GM18867 (cell line): ENCODE data around the gene SLC22A12.
"Not testable (repeated sequence)": the region's sequence is repeated elsewhere in the genome, so short reads cannot be mapped to it uniquely, and the experiment has no call there.

Experiments used
- ATAC-seq: cut with Tn5 transposase; IDR thresholded peaks from one replicate; pipeline ENCODE4 v1.9.1; 2021; ENCODE audit warnings: mild to moderate bottlenecking, moderate library complexity; ENCODE audit not compliant: unreplicated experiment

Gene SLC22A12

DNA sequence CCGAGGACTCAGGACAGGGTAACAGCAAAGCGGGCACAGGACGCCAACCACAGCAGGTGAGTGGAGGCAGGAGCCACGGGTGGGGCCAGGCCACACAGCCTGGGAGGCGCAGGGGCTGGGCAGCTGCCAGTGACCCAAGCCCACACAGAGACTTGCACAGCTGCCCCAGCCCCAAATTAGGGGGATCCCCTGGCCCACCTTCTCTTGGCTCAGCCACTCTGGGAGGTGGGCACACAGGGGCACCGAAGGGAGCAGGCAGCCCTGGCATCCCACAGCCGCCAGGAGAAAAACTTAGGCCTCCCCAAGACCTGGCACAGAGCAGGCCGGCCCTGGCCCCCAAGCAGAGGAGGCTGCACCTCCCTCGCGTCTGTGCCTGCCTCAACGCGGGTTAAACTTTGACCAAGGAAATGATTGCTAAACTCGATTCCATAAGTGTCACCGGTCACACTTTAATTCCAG, at the start of gene SLC22A12:
Gene SLC22A12, plus strand, starts transcription at position 458 of the 459 bp plus-strand sequence. CDS start 337 bp downstream, outside the sequence.
- ATAC-seq = no peak

DNA sequence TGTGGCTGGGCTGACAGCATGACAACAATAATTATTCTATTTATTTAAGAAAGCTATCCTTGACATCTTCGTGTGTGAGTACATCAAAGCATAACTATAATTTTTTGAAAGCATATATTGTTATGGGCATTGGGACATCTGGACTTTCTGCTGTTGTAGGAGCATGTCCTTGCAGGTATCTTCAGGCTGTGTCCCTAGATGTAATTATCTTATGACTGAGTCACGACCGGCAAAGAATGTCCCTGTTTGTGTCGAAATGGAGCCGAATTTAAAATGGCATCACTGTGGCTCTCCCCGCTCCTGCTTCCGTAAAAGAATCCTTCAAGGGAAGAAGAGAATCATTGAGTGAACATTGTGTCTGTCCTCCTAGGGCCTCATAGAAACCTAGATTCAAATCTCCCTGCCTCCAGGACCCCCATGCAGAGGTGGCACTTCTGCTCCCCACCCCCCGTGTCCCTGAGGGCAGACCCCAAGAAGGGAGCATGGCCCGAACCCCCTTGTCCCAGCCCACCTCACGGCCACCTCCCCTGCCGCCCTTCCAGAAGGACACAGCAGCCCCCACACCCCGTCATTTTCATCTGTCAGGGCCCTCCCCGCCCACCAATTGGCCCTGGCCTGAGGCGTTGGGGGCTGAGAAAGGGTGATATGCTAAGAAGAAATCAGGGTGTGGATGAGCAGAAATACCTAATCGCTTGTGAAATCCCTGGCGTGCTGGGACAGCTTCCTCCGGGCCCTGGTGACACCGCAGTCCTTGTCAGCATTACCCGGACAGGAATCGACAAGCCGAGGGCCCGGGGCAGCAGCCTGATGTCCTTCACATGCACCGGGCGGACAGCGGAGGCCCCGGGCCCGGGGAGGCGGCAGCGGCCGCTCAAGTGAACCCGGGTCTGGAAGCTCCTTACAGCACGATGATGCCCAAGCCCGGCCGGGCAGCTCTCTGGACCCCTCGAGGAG, 48.6 kb upstream of the SLC22A12 start:
- ATAC-seq = no peak

DNA sequence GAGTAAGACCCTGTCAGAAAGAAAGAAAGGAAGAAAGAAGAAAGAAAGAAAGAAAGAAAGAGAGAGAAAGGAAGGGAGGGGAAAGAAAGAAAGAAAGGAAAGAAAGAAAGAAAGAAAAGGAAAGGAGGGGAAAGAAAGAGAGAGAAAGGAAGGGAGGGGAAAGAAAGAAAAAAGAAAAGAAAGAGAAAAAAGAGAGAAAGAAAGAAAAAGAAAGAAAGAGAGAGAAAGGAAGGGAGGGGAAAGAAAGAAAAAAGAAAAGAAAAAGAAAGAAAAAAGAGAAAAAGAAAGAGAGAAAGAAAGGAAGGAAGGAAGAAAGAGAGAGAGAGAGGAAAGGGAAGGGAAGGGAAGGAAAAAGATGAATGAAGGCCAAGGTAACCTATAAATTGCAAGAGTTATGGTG, 47.2 kb upstream of the SLC22A12 start:
- ATAC-seq = no peak

DNA sequence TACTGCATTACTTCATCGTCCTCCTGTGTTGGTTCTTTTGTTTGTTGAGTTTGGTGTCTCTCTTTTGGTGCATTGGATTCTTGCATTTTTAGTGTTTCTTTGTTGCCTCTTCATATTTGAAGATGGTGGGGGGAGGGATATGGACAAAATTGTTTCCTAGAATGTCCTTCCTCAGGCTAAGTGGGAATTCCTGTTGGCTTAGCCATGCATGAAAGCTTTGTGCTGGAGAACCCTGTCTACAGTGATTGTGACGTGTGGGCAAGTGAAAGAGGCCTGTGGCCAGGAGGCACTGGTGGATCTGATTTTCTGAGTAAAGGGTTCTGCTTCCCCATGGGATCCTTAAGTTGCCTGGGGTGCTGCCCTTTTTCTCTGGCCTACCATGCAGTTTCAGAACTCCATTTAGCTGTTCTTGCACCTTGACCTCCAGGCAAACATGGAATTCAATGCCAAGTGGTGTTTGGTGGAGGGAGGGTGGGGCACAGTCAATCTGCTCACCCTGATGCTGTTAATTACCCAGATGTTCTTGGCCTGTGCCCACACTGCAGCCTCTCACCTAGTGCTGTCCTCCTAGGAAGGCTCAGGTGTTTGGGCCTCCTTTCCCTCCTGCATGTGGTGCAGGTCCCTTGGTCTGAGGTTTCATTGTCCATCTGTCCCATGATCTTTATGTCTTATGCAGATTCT, 46.3 kb upstream of the SLC22A12 start:
- no peak for ATAC-seq

DNA sequence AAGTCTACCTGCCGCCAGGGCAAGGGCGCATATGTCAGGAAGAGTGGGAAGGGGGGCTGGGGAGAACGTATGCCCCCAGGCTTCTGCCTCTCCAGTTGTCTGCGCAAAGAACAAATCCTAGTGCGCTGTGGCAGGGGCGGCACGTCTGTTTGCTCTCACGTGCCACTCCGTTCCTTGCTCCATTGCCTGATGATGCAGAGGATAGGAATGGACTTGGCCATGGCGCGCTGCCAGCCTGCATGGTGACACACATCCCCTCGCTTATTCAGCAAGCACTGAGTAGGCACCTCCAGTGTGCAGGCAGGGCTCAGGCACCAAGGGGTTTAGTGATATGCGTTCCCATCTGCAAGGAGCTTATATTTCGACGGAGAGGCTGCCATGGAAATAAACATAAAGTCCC, 45.4 kb upstream of the SLC22A12 start:
- ATAC-seq = no peak

DNA sequence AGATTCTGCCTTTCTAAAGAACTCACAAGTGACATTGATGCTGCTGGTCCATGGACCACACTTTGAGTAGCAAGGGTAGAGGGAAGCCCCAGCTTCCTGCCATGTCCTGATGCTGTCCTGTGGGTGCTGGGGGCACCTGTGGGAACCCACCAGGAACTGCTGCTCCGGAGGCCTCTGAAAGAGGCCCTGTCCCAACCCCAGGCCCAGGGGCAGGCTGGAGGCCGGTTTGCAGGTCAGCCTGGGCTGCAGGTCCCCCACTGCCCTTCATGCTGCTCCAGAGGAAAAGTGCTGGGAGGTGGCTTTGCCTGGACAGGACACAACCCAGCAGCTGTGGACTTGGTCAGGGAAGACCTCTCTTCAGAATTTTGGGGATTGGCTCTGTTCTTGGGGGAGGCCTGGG, 44.8 kb upstream of the SLC22A12 start:
- ATAC-seq = no peak

DNA sequence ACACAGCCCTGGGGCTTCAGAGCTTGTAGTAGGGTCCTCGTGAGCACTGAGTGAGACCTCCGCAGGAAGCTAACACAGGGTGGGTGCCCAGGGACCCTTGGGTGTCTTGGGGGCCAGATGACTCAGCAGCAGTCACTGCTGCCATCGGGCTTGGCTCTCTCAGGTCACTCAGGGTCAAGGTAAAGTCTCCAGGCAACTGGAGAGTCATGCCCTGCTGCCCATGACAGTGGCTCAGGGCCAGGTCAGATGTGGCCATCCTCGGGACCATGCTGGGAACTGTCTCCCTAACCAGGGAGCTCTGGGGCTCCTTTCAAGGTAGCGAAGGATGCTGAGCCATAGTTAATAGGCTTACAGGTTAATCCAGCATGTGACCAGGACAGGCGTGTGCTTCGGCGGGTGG, 44.4 kb upstream of the SLC22A12 start:
- ATAC-seq = no peak

DNA sequence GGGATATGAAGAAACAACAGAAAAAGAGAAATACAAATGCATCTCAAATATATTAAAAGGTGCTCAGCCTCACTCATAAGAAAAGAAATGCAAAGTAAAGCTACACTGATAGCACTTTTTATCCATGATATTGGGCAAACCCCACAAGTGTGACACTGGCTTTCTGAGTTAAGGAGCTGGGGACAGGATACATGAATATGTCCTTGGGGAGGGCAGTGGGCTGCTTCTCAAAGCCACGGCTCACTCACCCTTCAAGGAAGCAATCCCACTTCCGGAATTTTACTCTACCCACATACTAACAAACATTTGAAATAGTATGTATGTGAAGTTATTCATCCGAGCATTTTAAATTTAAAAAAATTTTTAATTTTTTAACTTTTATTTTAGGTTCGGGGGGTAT, 41.1 kb upstream of the SLC22A12 start:
- no peak for ATAC-seq

DNA sequence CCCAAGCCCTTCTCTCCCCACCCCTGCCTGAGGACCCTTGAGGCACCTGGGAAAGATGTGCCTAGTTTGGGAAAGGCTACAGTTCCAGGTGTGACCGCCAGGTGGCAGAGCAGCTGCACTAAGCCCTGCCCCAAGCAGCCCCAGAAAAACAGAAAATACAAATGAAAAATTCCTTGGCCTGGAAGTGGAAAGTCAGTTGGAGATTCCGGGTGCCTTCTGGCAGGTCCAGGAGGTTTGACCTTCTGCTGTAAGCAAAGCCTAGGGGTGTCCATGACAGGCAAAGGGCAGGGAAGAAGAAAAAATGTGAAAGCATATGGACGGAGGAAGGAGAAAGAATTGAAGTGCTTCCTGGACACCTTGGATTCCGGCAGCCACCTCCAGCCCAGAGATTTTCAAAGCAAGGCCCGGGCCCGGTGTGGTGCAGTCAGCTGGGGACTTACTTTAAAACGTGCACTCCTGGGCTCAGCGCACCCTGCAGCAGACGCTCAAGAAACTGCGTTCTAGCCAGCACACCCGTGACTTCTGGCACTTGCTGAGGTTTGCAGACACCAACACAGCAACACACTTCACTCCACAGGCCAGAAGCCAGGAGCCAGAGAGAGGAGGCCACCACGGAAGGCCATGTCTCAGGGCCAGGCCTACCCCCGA, 37.3 kb upstream of the SLC22A12 start:
- no peak for ATAC-seq

DNA sequence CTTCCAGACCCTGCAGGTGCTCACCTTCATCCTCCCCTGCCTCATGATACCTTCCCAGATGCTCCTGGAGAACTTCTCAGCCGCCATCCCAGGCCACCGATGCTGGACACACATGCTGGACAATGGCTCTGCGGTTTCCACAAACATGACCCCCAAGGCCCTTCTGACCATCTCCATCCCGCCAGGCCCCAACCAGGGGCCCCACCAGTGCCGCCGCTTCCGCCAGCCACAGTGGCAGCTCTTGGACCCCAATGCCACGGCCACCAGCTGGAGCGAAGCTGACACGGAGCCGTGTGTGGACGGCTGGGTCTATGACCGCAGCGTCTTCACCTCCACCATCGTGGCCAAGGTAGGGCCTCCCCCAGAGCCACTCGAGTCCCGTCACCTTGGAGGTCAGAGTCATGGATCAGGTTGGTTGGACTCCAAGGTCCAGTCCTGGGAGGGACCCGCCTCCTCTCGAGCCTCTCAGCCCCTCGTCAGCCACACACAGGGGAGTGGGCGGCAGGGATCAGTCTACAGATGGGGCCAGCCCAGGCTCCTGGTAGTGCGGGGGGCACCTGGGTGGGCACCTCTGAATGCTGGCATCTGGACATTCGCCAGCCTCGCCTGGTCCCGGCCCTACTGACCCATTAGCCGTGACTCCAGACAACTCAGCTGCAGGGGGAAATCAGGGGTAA, 34.8 kb upstream of the SLC22A12 start:
- ATAC-seq = no peak

DNA sequence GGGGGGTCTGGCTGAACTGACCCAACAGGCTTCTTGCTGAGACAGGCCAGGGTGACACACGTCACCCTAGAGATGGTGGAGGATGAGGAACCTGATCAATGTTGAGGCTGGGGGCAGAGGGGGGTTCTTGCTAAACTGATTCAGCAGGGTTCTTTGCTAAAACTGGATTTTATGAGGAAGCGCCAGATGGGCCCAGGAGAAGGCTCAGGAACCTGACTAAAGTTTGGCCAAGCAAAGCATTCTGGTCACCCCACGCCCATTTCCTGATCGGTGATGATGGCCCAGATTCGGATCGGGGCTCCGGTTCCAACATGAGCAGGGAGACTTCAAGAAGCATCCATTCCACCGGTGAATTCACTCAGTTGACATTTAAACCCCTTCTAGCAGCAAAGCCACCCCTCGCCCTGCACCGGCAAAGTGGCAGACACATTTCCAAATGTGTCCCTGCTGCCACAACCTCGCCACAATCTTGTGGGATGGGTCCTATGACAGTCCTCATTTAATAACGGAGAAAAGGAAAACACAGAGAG, 34.2 kb upstream of the SLC22A12 start:
- ATAC-seq = no peak

DNA sequence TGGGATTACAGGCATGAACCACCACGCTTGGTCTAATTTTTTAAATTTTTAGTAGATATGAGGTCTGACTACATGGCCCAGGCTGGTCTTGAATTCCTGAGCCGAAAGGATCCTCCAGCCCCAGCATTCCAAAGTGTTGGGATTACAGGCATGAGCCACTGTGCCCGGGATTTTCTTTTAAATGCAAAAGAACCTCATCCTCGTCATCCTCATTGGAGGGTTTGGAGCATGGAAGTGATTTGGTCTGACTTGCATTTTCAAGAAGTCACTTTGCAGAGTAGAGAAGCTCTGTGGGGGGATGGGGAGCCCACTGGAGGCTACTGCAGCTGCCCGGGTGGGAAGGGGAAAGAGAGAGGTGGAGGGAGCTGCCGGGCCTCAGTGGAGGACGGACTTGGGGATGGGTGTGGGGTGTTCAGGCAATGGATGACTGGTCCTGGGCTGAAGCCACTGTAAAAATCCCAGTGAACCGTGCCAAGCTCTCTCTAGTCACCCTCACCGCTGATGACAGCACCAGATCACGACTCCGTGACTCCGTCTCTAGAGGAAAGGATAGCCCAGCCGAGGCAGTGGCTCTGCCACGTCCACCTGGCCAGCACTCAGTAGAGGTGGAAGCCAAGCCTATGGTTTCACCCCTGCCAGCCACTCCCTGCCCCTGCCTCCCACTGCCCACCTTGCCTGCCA, 32.8 kb upstream of the SLC22A12 start:
- ATAC-seq = no peak

DNA sequence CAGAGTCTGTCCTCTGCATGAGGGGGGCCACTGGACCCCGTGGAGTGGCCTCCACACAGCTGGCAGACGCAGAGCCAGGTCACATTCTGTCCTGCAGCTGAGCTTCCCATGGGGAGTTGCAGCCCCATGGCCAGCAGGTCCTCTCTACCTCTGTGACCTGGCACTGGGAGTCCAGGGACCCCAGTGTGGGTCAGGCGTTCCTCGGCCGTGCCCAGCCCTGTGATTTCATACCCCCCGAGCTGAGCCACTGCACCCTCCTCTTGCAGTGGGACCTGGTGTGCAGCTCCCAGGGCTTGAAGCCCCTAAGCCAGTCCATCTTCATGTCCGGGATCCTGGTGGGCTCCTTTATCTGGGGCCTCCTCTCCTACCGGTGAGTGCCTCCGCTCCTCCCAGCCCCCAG, 32.2 kb upstream of the SLC22A12 start:
- ATAC-seq = no peak

DNA sequence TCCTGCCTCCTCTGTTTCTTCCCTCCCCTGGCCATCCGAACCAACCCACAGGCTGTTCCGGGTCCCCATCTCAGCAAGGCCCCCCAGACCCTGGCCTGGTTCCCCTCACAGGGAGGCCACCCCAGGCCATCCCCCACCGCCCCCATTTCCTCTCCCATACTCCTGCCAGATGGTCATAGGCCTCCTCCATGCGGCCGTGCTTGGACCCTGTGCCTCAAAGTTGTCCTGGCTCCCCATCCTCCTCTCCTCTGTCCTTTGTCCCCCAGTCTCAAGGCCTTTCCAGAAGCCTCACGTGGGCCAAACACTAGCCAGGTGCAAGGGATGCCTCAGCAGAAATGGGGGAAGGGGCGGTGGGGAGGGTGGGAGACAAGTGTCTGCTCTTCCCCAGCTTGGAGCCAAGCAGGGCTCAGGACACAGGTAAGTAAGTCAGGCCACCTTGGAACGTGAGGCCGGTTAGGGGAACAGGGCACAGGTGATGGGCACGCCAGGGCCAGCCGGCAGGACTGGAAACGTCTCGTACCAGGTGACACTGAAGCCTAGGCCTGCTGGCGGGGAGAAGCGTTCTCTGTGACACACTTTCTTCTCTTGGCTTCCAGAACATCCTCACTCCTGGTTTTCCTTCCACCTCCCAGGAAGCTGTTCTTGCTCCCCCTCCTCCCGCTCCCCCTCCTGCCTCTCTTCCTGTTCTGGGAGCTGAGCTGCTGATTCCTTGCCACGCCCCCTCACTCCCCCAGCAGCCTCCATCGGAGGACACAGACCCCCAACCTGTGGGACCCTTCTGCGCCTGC, 31.5 kb upstream of the SLC22A12 start:
- ATAC-seq = no peak

DNA sequence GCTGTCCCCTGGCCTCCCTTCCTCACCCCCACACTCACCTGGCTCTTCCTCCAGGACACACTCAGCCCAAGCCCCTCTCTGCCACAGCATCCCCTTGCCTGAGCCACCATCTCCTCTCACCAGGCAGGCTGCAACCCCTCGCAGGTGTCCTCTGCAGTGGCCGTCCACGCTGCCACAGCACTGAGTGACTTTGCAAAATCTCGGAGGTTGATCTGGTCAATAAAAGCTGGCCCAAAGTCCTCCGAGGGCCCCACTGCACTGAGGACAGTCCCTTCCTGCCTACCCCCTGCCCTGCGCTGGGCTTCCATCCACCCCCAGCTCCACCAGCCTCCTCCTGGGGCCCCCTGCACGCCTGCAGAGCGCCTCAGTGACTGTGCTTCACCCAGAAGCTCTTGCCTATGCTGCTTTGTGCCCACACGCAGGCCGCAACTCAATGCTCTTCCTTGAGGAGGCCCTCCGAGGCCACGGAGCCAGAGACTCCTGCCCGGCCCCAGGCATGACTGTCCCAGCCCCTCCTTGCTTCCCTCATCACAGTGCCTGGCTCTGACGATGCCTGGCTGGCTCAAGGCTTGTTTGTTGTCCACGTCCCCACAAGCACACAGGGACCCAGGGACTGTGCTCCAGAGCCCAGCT, 30.8 kb upstream of the SLC22A12 start:
- no peak for ATAC-seq

DNA sequence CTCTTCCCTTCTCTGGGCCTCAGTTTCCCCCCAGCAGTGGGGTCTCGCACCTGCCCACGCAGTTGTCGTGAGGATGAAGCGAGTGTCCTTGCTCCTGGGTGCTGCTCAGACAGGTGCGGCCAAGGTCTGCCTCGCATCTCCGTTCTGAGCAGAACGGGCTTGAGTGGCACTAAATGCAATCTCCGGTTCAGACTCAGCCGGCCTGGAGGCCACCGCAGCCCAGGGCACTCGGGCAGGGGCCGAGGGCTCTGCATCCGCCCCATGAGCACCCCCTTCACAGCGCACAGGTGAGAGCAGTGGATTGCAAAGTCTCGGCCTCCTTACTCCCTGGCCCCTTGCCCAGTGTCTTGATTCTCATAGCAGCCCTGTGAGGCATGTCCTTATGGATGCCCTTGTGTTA, 30.1 kb upstream of the SLC22A12 start:
- no peak for ATAC-seq

DNA sequence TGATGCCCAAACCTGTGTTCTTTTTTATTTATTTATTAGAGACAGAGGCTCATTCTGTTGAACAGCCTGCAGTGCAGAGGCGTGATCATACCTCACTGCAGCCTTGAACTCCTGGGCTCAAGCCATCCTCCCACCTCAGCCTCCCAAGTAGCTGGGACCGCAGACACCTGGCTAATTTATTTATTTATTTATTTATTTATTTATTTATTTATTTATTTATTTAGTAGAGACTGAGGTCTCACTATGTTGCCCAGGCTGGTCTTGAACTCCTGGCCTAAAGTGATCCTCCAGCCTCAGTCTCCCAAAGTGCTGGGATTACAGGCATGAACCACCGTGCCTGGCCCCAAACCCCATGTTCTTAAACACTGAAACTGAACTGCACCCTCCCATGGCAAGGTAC, 29.6 kb upstream of the SLC22A12 start:
- not testable (repeated sequence) for ATAC-seq

DNA sequence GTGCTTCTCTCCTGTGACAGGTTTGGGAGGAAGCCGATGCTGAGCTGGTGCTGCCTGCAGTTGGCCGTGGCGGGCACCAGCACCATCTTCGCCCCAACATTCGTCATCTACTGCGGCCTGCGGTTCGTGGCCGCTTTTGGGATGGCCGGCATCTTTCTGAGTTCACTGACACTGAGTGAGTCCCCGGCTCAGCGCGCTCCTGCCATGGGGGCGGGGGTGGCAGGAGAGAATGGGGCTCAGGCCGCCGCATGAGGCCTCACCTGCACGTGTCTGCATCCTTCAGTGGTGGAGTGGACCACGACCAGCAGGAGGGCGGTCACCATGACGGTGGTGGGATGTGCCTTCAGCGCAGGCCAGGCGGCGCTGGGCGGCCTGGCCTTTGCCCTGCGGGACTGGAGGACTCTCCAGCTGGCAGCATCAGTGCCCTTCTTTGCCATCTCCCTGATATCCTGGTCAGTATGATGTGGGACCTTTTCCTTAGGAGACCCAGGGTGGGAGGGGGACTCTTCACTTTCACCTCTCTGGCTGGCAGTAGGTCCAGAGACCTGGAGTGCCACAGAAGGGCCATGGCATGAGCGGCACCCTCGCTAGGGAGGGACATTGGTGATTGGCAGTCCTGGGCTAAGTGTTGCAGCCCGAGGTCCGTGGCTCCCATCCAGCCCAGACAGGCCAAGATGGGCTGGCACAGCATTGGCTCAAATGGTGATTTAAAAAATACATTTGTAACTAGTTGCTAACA, 28.9 kb upstream of the SLC22A12 start:
- ATAC-seq = no peak
